ENCODE measurements around the gene NCAPD3. TPM values are rescaled to one million over a fixed set of nuclear protein-coding genes. Genes with fewer than 3 reads are reported as not detected.

Gene NCAPD3
- total and polyA plus RNA-seq, 5 donors from 2014 or later = 12.9 to 38.2 (median 15.3) TPM

DNA sequence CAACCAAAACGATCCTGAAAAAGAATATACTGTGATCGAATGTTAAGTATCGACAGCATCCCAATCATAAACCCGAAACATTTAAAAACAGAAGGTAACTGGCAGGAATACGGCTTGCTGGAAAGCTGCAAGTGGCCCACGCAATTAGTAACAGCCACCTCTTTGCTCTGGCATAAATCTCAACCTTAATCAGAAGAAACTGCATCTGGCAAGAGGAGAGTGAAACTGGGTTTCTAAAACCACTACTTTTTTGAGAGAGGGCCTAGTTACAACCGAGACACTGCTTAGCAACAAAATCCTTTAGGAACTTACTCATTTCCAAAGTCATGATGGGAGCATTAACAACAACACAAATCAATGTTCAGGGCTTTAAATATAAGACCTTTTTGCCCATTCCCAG, 7.9 kb downstream of the NCAPD3 start:
- Histone ChIP-seq H3K4me1 (ENCODE audit: control insufficient read depth, insufficient read depth, low read length, poor library complexity, severe bottlenecking) (no peaks in the 10 kb centered on the region), H3K27me3 (ENCODE audit: control insufficient read depth, insufficient read depth, low read length) (no peaks in the 10 kb centered on the region), H3K36me3 (ENCODE audit: control insufficient read depth, insufficient read depth, low read length) (peaks cover 22% of the 10 kb centered on the region), H3K9me3 (ENCODE audit: control insufficient read depth in 2 of 2, low read length in 2 of 2) (no peaks in the 10 kb centered on the region), H3K27ac (ENCODE audit: insufficient read depth, low read length, poor library complexity, severe bottlenecking) (no peak overlapping the region), H3K4me3 (ENCODE audit: low read depth, low read length) (no peak overlapping the region)
- Mint-ChIP-seq H3K27me3 (no peaks in the 10 kb centered on the region), H3K36me3 (peaks cover 24% of the 10 kb centered on the region), H3K4me3 (no peak overlapping the region), H3K27ac (peak overlapping the region in 1 of 3 donors; percentile 23), H3K4me1 (peaks cover 29 to 56% (median 44%) of the 10 kb centered on the region in 4 donors), H3K9me3 (peaks cover 0 to 2% (median 0%) of the 10 kb centered on the region in 7 donors)
- no peak for DNase-seq
- no peak for ATAC-seq (ENCODE audit: low read depth in 2 of 2)

- Mint-ChIP-seq H3K36me3 (peaks cover 58% of the 10 kb centered on the region), H3K27me3 (no peaks in the 10 kb centered on the region), H3K4me1 (peaks cover 10 to 16% (median 13%) of the 10 kb centered on the region in 4 donors), H3K4me3 (no peak overlapping the region), H3K27ac (no peak overlapping the region), H3K9me3 (no peaks in the 10 kb centered on the region)
- Histone ChIP-seq H3K36me3 (ENCODE audit: control insufficient read depth, insufficient read depth, low read length) (peaks cover 57% of the 10 kb centered on the region), H3K9me3 (ENCODE audit: control insufficient read depth in 2 of 2, low read length in 2 of 2) (no peaks in the 10 kb centered on the region), H3K27ac (ENCODE audit: insufficient read depth, low read length, poor library complexity, severe bottlenecking) (no peak overlapping the region), H3K4me1 (ENCODE audit: control insufficient read depth, insufficient read depth, low read length, poor library complexity, severe bottlenecking) (no peaks in the 10 kb centered on the region), H3K4me3 (ENCODE audit: low read depth, low read length) (no peak overlapping the region), H3K27me3 (ENCODE audit: control insufficient read depth, insufficient read depth, low read length) (no peaks in the 10 kb centered on the region)
- DNase-seq (peak; percentile 45 to 68 (median 58)), ATAC-seq (ENCODE audit: low read depth in 2 of 2) (no peak)
Observed at GRCh38 chr11:134207538-134208239, 16.1 kb downstream of the NCAPD3 start.

GRCh38 chr11:134206185-134206584, 17.6 kb downstream of the NCAPD3 start:
- Histone ChIP-seq H3K4me1 (ENCODE audit: control insufficient read depth, insufficient read depth, low read length, poor library complexity, severe bottlenecking) (no peaks in the 10 kb centered on the region), H3K27me3 (ENCODE audit: control insufficient read depth, insufficient read depth, low read length) (no peaks in the 10 kb centered on the region), H3K9me3 (ENCODE audit: control insufficient read depth in 2 of 2, low read length in 2 of 2) (no peaks in the 10 kb centered on the region), H3K4me3 (ENCODE audit: low read depth, low read length) (no peak overlapping the region), H3K27ac (ENCODE audit: insufficient read depth, low read length, poor library complexity, severe bottlenecking) (no peak overlapping the region), H3K36me3 (ENCODE audit: control insufficient read depth, insufficient read depth, low read length) (peaks cover 68% of the 10 kb centered on the region)
- no peak overlapping the region for H3K4me3 Mint-ChIP-seq
- no peak for ATAC-seq (ENCODE audit: low read depth in 2 of 2)
- DNase-seq = no peak
- H3K27me3 Mint-ChIP-seq = no peaks in the 10 kb centered on the region
- H3K27ac Mint-ChIP-seq = peak overlapping the region in 1 of 3 donors; percentile 79
- peaks cover 3 to 14% (median 8%) of the 10 kb centered on the region in 4 donors for H3K4me1 Mint-ChIP-seq
- peaks cover 60% of the 10 kb centered on the region for H3K36me3 Mint-ChIP-seq
- H3K9me3 Mint-ChIP-seq = no peaks in the 10 kb centered on the region

DNA sequence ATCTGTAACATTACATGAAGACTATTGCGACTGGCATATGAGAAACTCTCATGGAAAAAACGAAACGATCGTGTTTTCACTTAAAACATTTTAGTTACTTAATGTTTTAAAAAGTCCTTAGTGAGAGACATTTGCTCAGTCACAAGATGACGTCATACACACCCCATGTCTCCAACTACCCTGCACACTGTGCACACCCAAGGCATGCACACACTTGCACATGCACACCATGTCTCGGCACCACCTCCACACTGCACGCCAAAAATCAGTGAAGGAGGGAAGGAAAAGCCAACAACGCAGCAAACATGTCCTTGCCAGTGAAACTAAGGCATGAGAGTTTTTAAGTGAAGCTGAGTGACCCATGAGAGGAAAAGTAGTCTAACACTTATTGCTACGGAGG, 18.0 kb downstream of the NCAPD3 start:
- Histone ChIP-seq H3K4me1 (ENCODE audit: control insufficient read depth, insufficient read depth, low read length, poor library complexity, severe bottlenecking) (no peaks in the 10 kb centered on the region), H3K27me3 (ENCODE audit: control insufficient read depth, insufficient read depth, low read length) (no peaks in the 10 kb centered on the region), H3K9me3 (ENCODE audit: control insufficient read depth in 2 of 2, low read length in 2 of 2) (no peaks in the 10 kb centered on the region), H3K4me3 (ENCODE audit: low read depth, low read length) (no peak overlapping the region), H3K36me3 (ENCODE audit: control insufficient read depth, insufficient read depth, low read length) (peaks cover 72% of the 10 kb centered on the region), H3K27ac (ENCODE audit: insufficient read depth, low read length, poor library complexity, severe bottlenecking) (no peak overlapping the region)
- H3K4me3 Mint-ChIP-seq = no peak overlapping the region
- DNase-seq (no peak), ATAC-seq (ENCODE audit: low read depth in 2 of 2) (no peak)
- H3K36me3 Mint-ChIP-seq = peaks cover 59% of the 10 kb centered on the region
- H3K27me3 Mint-ChIP-seq = no peaks in the 10 kb centered on the region
- H3K9me3 Mint-ChIP-seq = no peaks in the 10 kb centered on the region
- H3K4me1 Mint-ChIP-seq = peaks cover 3 to 11% (median 7%) of the 10 kb centered on the region in 4 donors
- H3K27ac Mint-ChIP-seq = peak overlapping the region in 1 of 3 donors; percentile 79

- Histone ChIP-seq H3K9me3 (ENCODE audit: control insufficient read depth in 2 of 2, low read length in 2 of 2) (no peaks in the 10 kb centered on the region), H3K4me3 (ENCODE audit: low read depth, low read length) (no peak overlapping the region), H3K36me3 (ENCODE audit: control insufficient read depth, insufficient read depth, low read length) (peaks cover 63% of the 10 kb centered on the region), H3K27me3 (ENCODE audit: control insufficient read depth, insufficient read depth, low read length) (no peaks in the 10 kb centered on the region), H3K27ac (ENCODE audit: insufficient read depth, low read length, poor library complexity, severe bottlenecking) (no peak overlapping the region), H3K4me1 (ENCODE audit: control insufficient read depth, insufficient read depth, low read length, poor library complexity, severe bottlenecking) (no peaks in the 10 kb centered on the region)
- Mint-ChIP-seq H3K9me3 (peaks cover 0 to 2% (median 0%) of the 10 kb centered on the region in 7 donors), H3K27me3 (no peaks in the 10 kb centered on the region), H3K4me3 (no peak overlapping the region), H3K4me1 (peaks cover 7 to 19% (median 9%) of the 10 kb centered on the region in 4 donors), H3K27ac (no peak overlapping the region), H3K36me3 (peaks cover 64% of the 10 kb centered on the region)
- DNase-seq (no peak), ATAC-seq (ENCODE audit: low read depth in 2 of 2) (no peak)
Observed at GRCh38 chr11:134202661-134203060, 21.1 kb downstream of the NCAPD3 start.

GRCh38 chr11:134200688-134201087, 23.1 kb downstream of the NCAPD3 start:
- Histone ChIP-seq H3K4me1 (ENCODE audit: control insufficient read depth, insufficient read depth, low read length, poor library complexity, severe bottlenecking) (peaks cover 3% of the 10 kb centered on the region), H3K36me3 (ENCODE audit: control insufficient read depth, insufficient read depth, low read length) (peaks cover 58% of the 10 kb centered on the region), H3K27ac (ENCODE audit: insufficient read depth, low read length, poor library complexity, severe bottlenecking) (no peak overlapping the region), H3K9me3 (ENCODE audit: control insufficient read depth in 2 of 2, low read length in 2 of 2) (no peaks in the 10 kb centered on the region), H3K4me3 (ENCODE audit: low read depth, low read length) (no peak overlapping the region), H3K27me3 (ENCODE audit: control insufficient read depth, insufficient read depth, low read length) (no peaks in the 10 kb centered on the region)
- Mint-ChIP-seq H3K9me3 (peaks cover 0 to 2% (median 0%) of the 10 kb centered on the region in 7 donors), H3K27ac (no peak overlapping the region), H3K36me3 (peaks cover 56% of the 10 kb centered on the region), H3K4me1 (peaks cover 6 to 19% (median 14%) of the 10 kb centered on the region in 4 donors), H3K27me3 (no peaks in the 10 kb centered on the region), H3K4me3 (no peak overlapping the region)
- ATAC-seq (ENCODE audit: low read depth in 2 of 2) = no peak
- no peak for DNase-seq

- peak overlapping the region in 1 of 3 donors; percentile 10 for H3K27ac Mint-ChIP-seq
- H3K27me3 Mint-ChIP-seq = no peaks in the 10 kb centered on the region
- Histone ChIP-seq H3K27me3 (ENCODE audit: control insufficient read depth, insufficient read depth, low read length) (no peaks in the 10 kb centered on the region), H3K9me3 (ENCODE audit: control insufficient read depth in 2 of 2, low read length in 2 of 2) (no peaks in the 10 kb centered on the region), H3K36me3 (ENCODE audit: control insufficient read depth, insufficient read depth, low read length) (peaks cover 52% of the 10 kb centered on the region), H3K4me3 (ENCODE audit: low read depth, low read length) (no peak overlapping the region), H3K27ac (ENCODE audit: insufficient read depth, low read length, poor library complexity, severe bottlenecking) (no peak overlapping the region), H3K4me1 (ENCODE audit: control insufficient read depth, insufficient read depth, low read length, poor library complexity, severe bottlenecking) (peaks cover 3% of the 10 kb centered on the region)
- peaks cover 6 to 19% (median 14%) of the 10 kb centered on the region in 4 donors for H3K4me1 Mint-ChIP-seq
- peaks cover 0 to 2% (median 0%) of the 10 kb centered on the region in 7 donors for H3K9me3 Mint-ChIP-seq
- peaks cover 52% of the 10 kb centered on the region for H3K36me3 Mint-ChIP-seq
- no peak overlapping the region for H3K4me3 Mint-ChIP-seq
- DNase-seq = no peak
- ATAC-seq (ENCODE audit: low read depth in 2 of 2) = no peak
Observed at GRCh38 chr11:134199531-134199930, 24.2 kb downstream of the NCAPD3 start.

DNA sequence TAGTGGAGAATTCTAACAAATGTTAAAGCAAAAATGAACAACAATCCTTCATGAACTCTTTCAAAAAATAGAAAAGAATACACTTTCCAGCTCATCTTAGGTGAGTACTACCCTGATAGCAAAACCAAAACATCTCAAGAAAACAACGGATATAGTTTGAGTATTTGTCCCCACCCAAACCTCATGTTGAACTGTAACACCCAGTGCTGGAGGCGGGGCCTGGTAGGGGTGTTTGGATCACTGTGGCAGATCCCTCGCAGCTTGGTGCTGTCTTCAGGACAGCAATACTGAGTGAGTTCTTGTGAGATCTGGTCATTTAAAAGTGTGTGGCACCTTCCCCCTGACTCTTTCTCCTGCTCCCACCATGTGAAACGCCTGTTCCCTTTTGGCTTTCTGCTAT, 27.0 kb downstream of the NCAPD3 start:
- peaks cover 0 to 2% (median 0%) of the 10 kb centered on the region in 7 donors for H3K9me3 Mint-ChIP-seq
- peaks cover 3% of the 10 kb centered on the region for H3K4me1 ChIP-seq (ENCODE audit: control insufficient read depth, insufficient read depth, low read length, poor library complexity, severe bottlenecking)
- peaks cover 6 to 18% (median 14%) of the 10 kb centered on the region in 4 donors for H3K4me1 Mint-ChIP-seq
- H3K27ac Mint-ChIP-seq = peak overlapping the region; percentile 67 to 89 (median 86)
- peak overlapping the region in 3 of 4 donors; percentile 74 to 78 (median 76) for H3K4me3 Mint-ChIP-seq
- H3K36me3 Mint-ChIP-seq = peaks cover 44% of the 10 kb centered on the region
- H3K27me3 Mint-ChIP-seq = no peaks in the 10 kb centered on the region
- ATAC-seq (ENCODE audit: low read depth in 2 of 2) (peak; percentile 70 to 81), DNase-seq (peak in 2 of 3 donors; percentile 35 to 53)
- no peaks in the 10 kb centered on the region for H3K9me3 ChIP-seq (ENCODE audit: control insufficient read depth in 2 of 2, low read length in 2 of 2)
- peak overlapping the region; percentile 52 for H3K4me3 ChIP-seq (ENCODE audit: low read depth, low read length)
- peaks cover 51% of the 10 kb centered on the region for H3K36me3 ChIP-seq (ENCODE audit: control insufficient read depth, insufficient read depth, low read length)
- no peaks in the 10 kb centered on the region for H3K27me3 ChIP-seq (ENCODE audit: control insufficient read depth, insufficient read depth, low read length)
- no peak overlapping the region for H3K27ac ChIP-seq (ENCODE audit: insufficient read depth, low read length, poor library complexity, severe bottlenecking)
